Upper lobe of right lung (tissue), 1 donor: ENCODE measurements around the gene ZNF69. TPM values are rescaled to one million over a fixed set of nuclear protein-coding genes. Genes with fewer than 3 reads are reported as not detected.
"Not testable (repeated sequence)": the region's sequence is repeated elsewhere in the genome, so short reads cannot be mapped to it uniquely, and the experiment has no call there.

Experiments
- ATAC-seq: fragments of 200-7000 bp; cut with Tn5 transposase; one replicate; pipeline ENCODE4 v1.9.1; 2020; ENCODE audit warnings: mild to moderate bottlenecking, moderate library complexity
- DNase-seq: peaks from one replicate; pipeline ENCODE4 v3.0.0-alpha.2; 2020
- H3K27ac ChIP-seq: fragments of 200-600 bp; one replicate; pipeline ENCODE4 v1.8.0; 2022
- H3K27me3 ChIP-seq: fragments of 200-600 bp; one replicate; pipeline ENCODE4 v1.8.0; 2022; ENCODE audit warnings: mild to moderate bottlenecking
- H3K36me3 ChIP-seq: fragments of 200-600 bp; one replicate; pipeline ENCODE4 v1.8.0; 2022
- H3K4me1 ChIP-seq: fragments of 200-600 bp; one replicate; pipeline ENCODE4 v1.8.0; 2022
- H3K4me3 ChIP-seq: fragments of 200-600 bp; one replicate; pipeline ENCODE4 v1.8.0; 2022; ENCODE audit warnings: mild to moderate bottlenecking
- H3K9me3 ChIP-seq: fragments of 200-600 bp; one replicate; pipeline ENCODE4 v1.8.0; 2022
- CTCF ChIP-seq: fragments of 200-600 bp; IDR thresholded peaks from one replicate; pipeline ENCODE4 v1.8.0; 2022; ENCODE audit warnings: antibody characterized with exemption
- intact Hi-C: fragments of 100-400 bp; cut with DNase I; formaldehyde crosslinking; loops from one replicate; pipeline ENCODE4 v1.11.0; 2022
- long read RNA-seq: library from polyadenylated mRNA; unstranded; transcript quantifications from one replicate; pipeline ENCODE4 v2.0.0, GENCODE V29; 2021
- total RNA-seq: library from RNA; stranded (reverse); fragmentation: NEBNext Ultra II Directional; extraction: Animal tissue kit (Norgen Biotek cat#: 25700); gene quantifications from one replicate; pipeline ENCODE4 v1.2.1, GENCODE V29; 2021
- donor health status: DM: no; HTN: yes; CAD: no; lungs with severe emphysema.

Gene ZNF69
- total RNA-seq, result 12.2 TPM
- long read RNA-seq, partial matches to known transcripts, result 0 of 3 reads
- long read RNA-seq, other reads (novel, unspliced or antisense), result 0 of 3 reads

- Histone ChIP-seq H3K27me3 (no peaks in the 10 kb centered on the region), H3K4me1 (peaks cover 8% of the 10 kb centered on the region), H3K9me3 (no peaks in the 10 kb centered on the region), H3K27ac (peak within 1 kb of the TSS; percentile 89), H3K4me3 (peak within 1 kb of the TSS; percentile 74), H3K36me3 (no peaks in the 10 kb centered on the region)
- peak; percentile 39 for TF ChIP-seq CTCF
- peak; percentile 93 for DNase-seq
- ATAC-seq, result peak; percentile 98
- intact Hi-C loops, result no loop called here
Observed at GRCh38 chr19:11887611-11888531, at the start of gene ZNF69. Gene ZNF69 (plus strand): TSS chr19:11887782. CDS start chr19:11887924, 142 bp downstream.

GRCh38 chr19:11843722-11844121, 43.9 kb upstream of the ZNF69 start:
- DNase-seq, result no peak
- no peaks in the 10 kb centered on the region for H3K36me3 ChIP-seq
- H3K27ac ChIP-seq, result no peak overlapping the region
- no peaks in the 10 kb centered on the region for H3K9me3 ChIP-seq
- no peak for TF ChIP-seq CTCF
- no peak overlapping the region for H3K4me3 ChIP-seq
- no peaks in the 10 kb centered on the region for H3K4me1 ChIP-seq
- ATAC-seq, result no peak
- intact Hi-C loops, result no loop called here
- no peaks in the 10 kb centered on the region for H3K27me3 ChIP-seq

- H3K27me3 ChIP-seq, H3K4me3 ChIP-seq, intact Hi-C loops, ATAC-seq, DNase-seq, H3K9me3 ChIP-seq, H3K27ac ChIP-seq, H3K36me3 ChIP-seq: not testable (repeated sequence)
- peaks cover 10% of the 10 kb centered on the region for H3K4me1 ChIP-seq
Observed at GRCh38 chr19:11847615-11848014, 40.0 kb upstream of the ZNF69 start.

GRCh38 chr19:11848200-11848593, 39.4 kb upstream of the ZNF69 start:
- intact Hi-C loops, result no loop called here
- ATAC-seq (no peak), DNase-seq (no peak)
- Histone ChIP-seq H3K36me3 (no peaks in the 10 kb centered on the region), H3K9me3 (no peaks in the 10 kb centered on the region), H3K4me1 (peaks cover 10% of the 10 kb centered on the region), H3K27ac (no peak overlapping the region), H3K4me3 (peak overlapping the region; percentile 83), H3K27me3 (no peaks in the 10 kb centered on the region)
- no peak for TF ChIP-seq CTCF

GRCh38 chr19:11848594-11849469, 38.8 kb upstream of the ZNF69 start, which contains the start of gene ZNF439:
Gene ZNF439 (plus strand): TSS chr19:11848726. CDS start chr19:11848868, 142 bp downstream.
- DNase-seq, result peak; percentile 96
- no peak for TF ChIP-seq CTCF
- Histone ChIP-seq H3K27ac (peak within 1 kb of the TSS; percentile 71), H3K4me3 (peak within 1 kb of the TSS; percentile 83), H3K9me3 (no peaks in the 10 kb centered on the region), H3K36me3 (no peaks in the 10 kb centered on the region), H3K4me1 (peaks cover 10% of the 10 kb centered on the region), H3K27me3 (no peaks in the 10 kb centered on the region)
- intact Hi-C loops, result no loop called here
- peak; percentile 100 for ATAC-seq

GRCh38 chr19:11850289-11850688, 37.3 kb upstream of the ZNF69 start:
- H3K36me3 ChIP-seq, DNase-seq, H3K27me3 ChIP-seq, H3K4me3 ChIP-seq, intact Hi-C loops, ATAC-seq, H3K9me3 ChIP-seq, H3K27ac ChIP-seq: not testable (repeated sequence)
- peaks cover 10% of the 10 kb centered on the region for H3K4me1 ChIP-seq
